Liver (tissue), 9 donors: ENCODE results near the gene TRIO. TPM values are rescaled to one million over a fixed set of nuclear protein-coding genes. Genes with fewer than 3 reads are reported as not detected.

Experiments used
- DNase-seq: peaks from one replicate; pipeline ENCODE4 v3.0.0-alpha.2; 2017; ENCODE audit warnings: low spot score
- H3K27ac ChIP-seq, 2 donors: one replicate each; pipeline ENCODE4 v1.7.0; 2013; ENCODE audit warnings: inconsistent platforms in 2 of 2, low read length in 2 of 2, control low read depth in 1 of 2, low read depth in 1 of 2, mild to moderate bottlenecking in 1 of 2
- H3K27me3 ChIP-seq, 4 donors: one replicate each; pipeline versions ENCODE4 v1.6.1 to v1.7.0; 2013; ENCODE audit warnings: low read length in 3 of 4, inconsistent platforms in 1 of 4, mild to moderate bottlenecking in 1 of 4, moderate library complexity in 1 of 4; ENCODE audit not compliant: control insufficient read depth in 4 of 4, insufficient read depth in 4 of 4
- H3K36me3 ChIP-seq, 4 donors: one replicate each; pipeline versions ENCODE4 v1.6.1 to v1.7.0; 2013; ENCODE audit warnings: low read length in 3 of 4, mild to moderate bottlenecking in 3 of 4, low read depth in 1 of 4, moderate library complexity in 1 of 4; ENCODE audit not compliant: control insufficient read depth in 4 of 4, insufficient read depth in 3 of 4
- H3K4me1 ChIP-seq, 4 donors: one replicate each; pipeline versions ENCODE4 v1.6.1 to v1.7.0; 2013; ENCODE audit warnings: low read length in 3 of 4, mild to moderate bottlenecking in 3 of 4, moderate library complexity in 1 of 4; ENCODE audit not compliant: control insufficient read depth in 4 of 4, insufficient read depth in 4 of 4
- H3K4me3 ChIP-seq, 3 donors: one replicate each; pipeline versions ENCODE4 v1.6.1 to v1.7.0; 2013; ENCODE audit warnings: low read length in 3 of 3, control low read depth in 1 of 3, low read depth in 1 of 3, mild to moderate bottlenecking in 1 of 3
- H3K9ac ChIP-seq, 2 donors: one replicate each; pipeline ENCODE4 v1.7.0; 2013; ENCODE audit warnings: low read length in 2 of 2, mild to moderate bottlenecking in 2 of 2, moderate library complexity in 2 of 2, control low read depth in 1 of 2, low read depth in 1 of 2
- H3K9me3 ChIP-seq, 4 donors: one replicate each; pipeline versions ENCODE4 v1.6.1 to v1.7.0; 2013; ENCODE audit warnings: low read length in 3 of 4; ENCODE audit not compliant: control insufficient read depth in 4 of 4
- ATF3 ChIP-seq: IDR thresholded peaks from 2 replicates; pipeline ENCODE4 v1.6.1; 2016; ENCODE audit warnings: antibody characterized with exemption
- CTCF ChIP-seq: fragments of 150-350 bp; IDR thresholded peaks from 2 replicates; pipeline ENCODE4 v1.5.1; 2017; ENCODE audit warnings: improper control_type of control experiment, low read depth, low read length; ENCODE audit not compliant: missing input control
- EGR1 ChIP-seq, 2 donors: IDR thresholded peaks; 2 replicates each; pipeline ENCODE4 v1.6.1; 2016 to 2018; ENCODE audit warnings: antibody characterized with exemption in 2 of 2, low read depth in 2 of 2
- FOXA1 ChIP-seq: IDR thresholded peaks from 2 replicates; pipeline ENCODE4 v1.6.1; 2016; ENCODE audit warnings: antibody characterized with exemption
- FOXA2 ChIP-seq: IDR thresholded peaks from 2 replicates; pipeline ENCODE4 v1.6.1; 2016; ENCODE audit warnings: antibody characterized with exemption
- GABPA ChIP-seq, 2 donors: IDR thresholded peaks in 1 of 2; conservative IDR thresholded peaks in 1 of 2; 2 replicates each; pipeline ENCODE4 v1.6.1; 2016; ENCODE audit warnings: antibody characterized with exemption in 2 of 2, mild to moderate bottlenecking in 1 of 2, moderate library complexity in 1 of 2
- HNF4A ChIP-seq, 2 donors: conservative IDR thresholded peaks; 2 replicates each; pipeline ENCODE4 v1.6.1; 2016; ENCODE audit warnings: antibody characterized with exemption in 2 of 2, mild to moderate bottlenecking in 2 of 2
- HNF4G ChIP-seq: IDR thresholded peaks from 2 replicates; pipeline ENCODE4 v1.6.1; 2016; ENCODE audit warnings: antibody characterized with exemption
- JUND ChIP-seq, 2 donors: IDR thresholded peaks; 2 replicates each; pipeline ENCODE4 v1.6.1; 2016; ENCODE audit warnings: antibody characterized with exemption in 2 of 2
- NR2F2 ChIP-seq: IDR thresholded peaks from 2 replicates; pipeline ENCODE4 v1.6.1; 2016; ENCODE audit warnings: antibody characterized with exemption
- RAD21 ChIP-seq, 2 donors: IDR thresholded peaks; 2 replicates each; pipeline ENCODE4 v1.6.1; 2016; ENCODE audit warnings: antibody characterized with exemption in 2 of 2, mild to moderate bottlenecking in 2 of 2
- REST ChIP-seq: IDR thresholded peaks from 2 replicates; pipeline ENCODE4 v1.6.1; 2016; ENCODE audit warnings: antibody characterized with exemption, mild to moderate bottlenecking
- RXRA ChIP-seq, 2 donors: IDR thresholded peaks; 2 replicates each; pipeline ENCODE4 v1.6.1; 2017 to 2018; ENCODE audit warnings: antibody characterized with exemption in 2 of 2, mild to moderate bottlenecking in 1 of 2
- SP1 ChIP-seq: IDR thresholded peaks from 2 replicates; pipeline ENCODE4 v1.6.1; 2018; ENCODE audit warnings: antibody characterized with exemption, mild to moderate bottlenecking
- TAF1 ChIP-seq: conservative IDR thresholded peaks from 2 replicates; pipeline ENCODE4 v1.6.1; 2016; ENCODE audit warnings: antibody characterized with exemption, mild to moderate bottlenecking
- YY1 ChIP-seq: IDR thresholded peaks from 2 replicates; pipeline ENCODE4 v1.6.1; 2016; ENCODE audit warnings: antibody characterized with exemption, mild to moderate bottlenecking
- WGBS: extraction: QIAGEN DNeasy Blood & Tissue Kit; methylation state at CpG from one replicate; pipeline ENCODE4 v1.1.7; 2013; 5-methylcytosine and 5-hydroxymethylcytosine counted together
- polyA plus RNA-seq, 2 donors: library from polyadenylated mRNA; stranded (reverse) in 1 of 2; unstranded in 1 of 2; fragments of 200-250 nt in 1 of 2; fragments of >200 nt in 1 of 2; fragmentation: Nextera tagmentation in 1 of 2; extraction: Ambion mirVana in 1 of 2; gene quantifications; one replicate each; pipeline versions ENCODE4 v1.2.1 to v1.2.3, GENCODE V29; 2013 to 2015
- total RNA-seq, 2 donors: library from RNA; depleted of rRNA; stranded (reverse); fragments of >200 nt; gene quantifications; one replicate each; pipeline ENCODE4 v1.2.3, GENCODE V29; 2014
- TF ChIP-seq, protein P1 (sequence below): IDR thresholded peaks from 2 replicates; pipeline ENCODE4 v1.6.1; 2016; ENCODE audit warnings: antibody characterized with exemption
- TF ChIP-seq, protein P2 (sequence below): IDR thresholded peaks from 2 replicates; pipeline ENCODE4 v1.6.1; 2016; ENCODE audit warnings: antibody characterized with exemption
- donor health status: healthy.
- donor health status: healthy.
- donor health status: healthy.
- donor health status: healthy.
- donor health status: healthy.

Gene TRIO
- total and polyA plus RNA-seq, 4 donors, result 8.5 to 86.2 (median 16.0) TPM

DNA sequence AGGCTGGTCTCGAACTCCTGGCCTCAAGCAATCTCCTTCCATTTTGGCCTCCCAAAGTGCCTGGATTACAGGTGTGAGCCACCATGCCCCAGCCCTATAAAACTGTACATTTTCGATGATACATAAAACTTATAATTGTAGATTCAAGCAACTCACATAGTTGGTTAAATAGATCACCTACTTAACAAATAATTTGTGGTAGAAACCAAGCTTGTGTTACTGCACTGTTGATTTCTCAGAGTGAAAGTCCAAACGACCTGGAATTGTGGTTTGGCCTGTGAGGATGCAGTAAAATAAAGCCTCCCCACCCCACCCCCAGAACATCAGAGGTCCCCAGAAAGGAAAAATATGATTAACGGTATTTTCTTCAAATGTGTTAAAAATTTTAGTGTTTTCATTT is 92.7 kb downstream of the TRIO start:
- Histone ChIP-seq H3K9ac (no peak overlapping the region), H3K27me3 (no peaks in the 10 kb centered on the region), H3K4me1 (peaks cover 0 to 6% (median 2%) of the 10 kb centered on the region in 4 donors), H3K4me3 (no peak overlapping the region), H3K27ac (no peak overlapping the region), H3K36me3 (no peaks in the 10 kb centered on the region), H3K9me3 (no peaks in the 10 kb centered on the region)
- no peak for TF ChIP-seq RXRA (IDR thresholded peaks at IDR 0.05)
- TF ChIP-seq, protein P1, sequence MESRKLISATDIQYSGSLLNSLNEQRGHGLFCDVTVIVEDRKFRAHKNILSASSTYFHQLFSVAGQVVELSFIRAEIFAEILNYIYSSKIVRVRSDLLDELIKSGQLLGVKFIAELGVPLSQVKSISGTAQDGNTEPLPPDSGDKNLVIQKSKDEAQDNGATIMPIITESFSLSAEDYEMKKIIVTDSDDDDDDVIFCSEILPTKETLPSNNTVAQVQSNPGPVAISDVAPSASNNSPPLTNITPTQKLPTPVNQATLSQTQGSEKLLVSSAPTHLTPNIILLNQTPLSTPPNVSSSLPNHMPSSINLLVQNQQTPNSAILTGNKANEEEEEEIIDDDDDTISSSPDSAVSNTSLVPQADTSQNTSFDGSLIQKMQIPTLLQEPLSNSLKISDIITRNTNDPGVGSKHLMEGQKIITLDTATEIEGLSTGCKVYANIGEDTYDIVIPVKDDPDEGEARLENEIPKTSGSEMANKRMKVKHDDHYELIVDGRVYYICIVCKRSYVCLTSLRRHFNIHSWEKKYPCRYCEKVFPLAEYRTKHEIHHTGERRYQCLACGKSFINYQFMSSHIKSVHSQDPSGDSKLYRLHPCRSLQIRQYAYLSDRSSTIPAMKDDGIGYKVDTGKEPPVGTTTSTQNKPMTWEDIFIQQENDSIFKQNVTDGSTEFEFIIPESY, result no peak
- DNase-seq, result no peak
- 78% methylated on average over 4 of the region's 4 CpGs for WGBS

DNA sequence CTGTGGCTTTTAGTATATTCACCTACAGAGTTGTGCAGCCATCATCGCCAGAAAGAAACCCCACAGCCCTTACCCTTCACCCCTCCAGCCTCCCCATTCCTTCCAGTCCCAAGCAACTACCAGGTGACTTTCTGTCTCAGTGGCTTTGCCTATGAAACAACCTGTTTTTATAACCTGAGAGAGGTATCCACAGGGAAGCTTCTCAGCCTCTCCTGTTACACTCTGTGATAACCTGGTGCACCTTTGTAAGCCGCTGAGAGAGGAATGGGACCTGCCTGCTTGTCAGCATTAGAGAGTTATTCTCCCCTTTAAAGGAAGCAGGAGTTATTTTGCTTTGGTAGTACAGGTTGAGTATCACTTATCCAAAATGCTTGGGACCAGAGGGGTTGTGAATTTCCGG is 93.6 kb downstream of the TRIO start:
- Histone ChIP-seq H3K27me3 (no peaks in the 10 kb centered on the region), H3K4me1 (peaks cover 0 to 6% (median 2%) of the 10 kb centered on the region in 4 donors), H3K27ac (no peak overlapping the region), H3K36me3 (no peaks in the 10 kb centered on the region), H3K9ac (no peak overlapping the region), H3K9me3 (no peaks in the 10 kb centered on the region), H3K4me3 (no peak overlapping the region)
- TF ChIP-seq EGR1 (IDR thresholded peaks at IDR 0.05; ENCODE audit: low read depth in 2 of 2) (no peak), FOXA2 (no peak), RAD21 (IDR thresholded peaks at IDR 0.05) (no peak), GABPA (IDR thresholded peaks at IDR 0.05 in 1 of 2, conservative IDR thresholded peaks at IDR 0.05 in 1 of 2) (no peak), ATF3 (no peak), JUND (IDR thresholded peaks at IDR 0.05) (no peak), NR2F2 (no peak), RXRA (IDR thresholded peaks at IDR 0.05) (no peak), HNF4G (no peak), HNF4A (conservative IDR thresholded peaks at IDR 0.05) (no peak), FOXA1 (no peak), SP1 (no peak), YY1 (no peak), TAF1 (no peak), REST (no peak), CTCF (no peak)
- TF ChIP-seq, protein P1, result no peak
- TF ChIP-seq, protein P2, sequence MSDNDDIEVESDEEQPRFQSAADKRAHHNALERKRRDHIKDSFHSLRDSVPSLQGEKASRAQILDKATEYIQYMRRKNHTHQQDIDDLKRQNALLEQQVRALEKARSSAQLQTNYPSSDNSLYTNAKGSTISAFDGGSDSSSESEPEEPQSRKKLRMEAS, result no peak
- no peak for DNase-seq
- 92% methylated on average over 3 of the region's 3 CpGs for WGBS
